GM12873 (cell line): ENCODE measurements around the gene LSM7.
A peak's percentile ranks its signal among the peaks of the same experiment; 100 is the strongest.

Source experiments
- CTCF ChIP-seq: IDR thresholded peaks from 2 replicates; pipeline ENCODE4 v1.5.1; 2012; ENCODE audit warnings: low read depth, mild to moderate bottlenecking, moderate library complexity, low read length, control low read depth; ENCODE audit not compliant: insufficient read depth; ENCODE audit errors: missing control alignments

LSM7 gene

GRCh38 chr19:2317300-2317699 lies 11.1 kb downstream of the LSM7 start:
- TF ChIP-seq CTCF: no peak

DNA sequence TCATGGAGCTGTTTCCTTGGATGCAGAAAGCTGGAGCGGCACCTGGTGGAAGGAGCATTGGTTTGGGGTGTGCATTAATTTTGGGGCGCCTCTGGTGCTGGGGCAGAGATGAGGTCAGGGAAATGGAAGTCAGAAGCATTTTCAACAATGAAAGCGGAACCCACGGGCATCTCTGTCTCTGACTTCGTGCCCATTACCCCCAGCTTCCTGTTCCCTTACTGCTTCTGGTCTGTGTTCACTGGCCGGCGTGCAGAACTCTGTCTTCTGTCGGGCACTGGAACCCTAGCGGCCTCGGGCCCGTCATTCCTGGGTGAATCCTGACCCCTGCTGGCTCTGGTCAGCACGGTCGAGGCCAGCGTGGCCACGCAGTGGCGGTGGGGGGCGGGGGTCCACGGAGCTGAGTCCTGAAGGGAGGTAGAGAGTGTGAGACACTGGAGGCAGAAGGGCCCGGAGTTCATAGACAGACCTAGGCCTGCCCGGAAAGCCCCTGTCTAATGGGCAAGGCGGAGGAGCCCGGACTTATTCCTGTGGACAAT lies 12.5 kb downstream of the LSM7 start:
- TF ChIP-seq CTCF: peak; percentile 51

- TF ChIP-seq CTCF: no peak
These were observed 13.1 kb downstream of the LSM7 start for GRCh38 chr19:2315121-2315817.

- no peak for TF ChIP-seq CTCF
These were observed 15.4 kb downstream of the LSM7 start for GRCh38 chr19:2312820-2313501.

DNA sequence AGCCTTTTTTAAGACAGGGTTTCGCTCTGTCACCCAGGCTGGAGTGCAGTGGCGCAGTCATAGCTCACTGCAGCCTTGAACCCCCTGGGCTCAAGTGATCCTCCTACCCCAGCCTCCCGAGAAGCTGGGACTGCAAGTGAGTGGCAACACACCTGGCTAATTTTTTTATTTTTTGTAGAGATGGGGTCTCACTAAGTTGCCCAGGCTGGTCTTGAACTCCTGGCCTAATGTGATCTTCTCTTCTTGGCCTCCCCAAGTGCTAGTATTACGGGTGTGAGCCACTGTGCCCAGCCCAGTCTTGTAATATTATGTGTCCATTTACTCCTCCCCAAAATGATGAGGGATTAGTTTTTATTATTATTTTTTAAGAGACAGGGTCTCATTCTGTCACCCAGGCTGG lies 17.3 kb downstream of the LSM7 start:
- no peak for TF ChIP-seq CTCF

- no peak for TF ChIP-seq CTCF
These were observed 18.5 kb downstream of the LSM7 start for GRCh38 chr19:2309734-2310362.

DNA sequence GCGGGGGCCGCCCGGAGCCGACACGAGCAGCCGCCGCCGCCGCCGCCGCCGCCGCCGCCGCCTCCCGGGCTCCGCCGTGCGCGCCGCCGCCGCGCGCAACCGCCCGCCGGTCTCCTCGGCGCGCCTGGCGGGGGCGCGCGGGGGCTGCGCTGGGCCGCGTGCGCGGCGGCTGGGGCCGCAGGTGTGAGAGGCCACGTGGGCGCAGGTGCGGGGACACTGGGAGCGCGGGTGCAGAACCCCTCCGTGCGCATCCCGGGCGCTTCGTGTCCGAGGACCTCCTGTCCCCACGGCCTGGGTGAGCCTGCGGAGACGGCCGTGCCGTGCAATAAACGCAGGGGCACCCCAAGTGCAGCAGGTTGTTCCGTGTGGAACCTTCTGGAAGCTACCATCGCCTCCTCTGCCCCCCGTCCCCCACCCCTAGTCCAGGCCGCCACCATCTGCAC lies 20.3 kb downstream of the LSM7 start, which contains the start of gene LINGO3:
Gene LINGO3 (minus strand): TSS at position 41 of the 443 bp plus-strand sequence. CDS start 16,378 bp downstream, outside the sequence.
- TF ChIP-seq CTCF: no peak
